H7 (cell line): Measurements from ENCODE around the gene MBD6. TPM values are rescaled to one million over a fixed set of nuclear protein-coding genes. Genes with fewer than 3 reads are reported as not detected.
"Not testable (repeated sequence)": the region's sequence is repeated elsewhere in the genome, so short reads cannot be mapped to it uniquely, and the experiment has no call there.

ENCODE experiments used
- DNase-seq: peaks from one replicate; pipeline ENCODE4 v3.0.0; 2012
- H3K27me3 ChIP-seq: 2 replicates; pipeline ENCODE4 v1.6.0; 2011; ENCODE audit warnings: mild to moderate bottlenecking, low read length; ENCODE audit not compliant: control insufficient read depth, insufficient read depth
- H3K36me3 ChIP-seq: replicated peaks from 2 replicates; pipeline ENCODE4 v1.5.1; 2011; ENCODE audit warnings: low read length; ENCODE audit not compliant: control insufficient read depth, insufficient read depth
- H3K4me3 ChIP-seq: 2 replicates; pipeline ENCODE4 v1.5.1; 2011; ENCODE audit warnings: low read depth, mild to moderate bottlenecking, control low read depth, low read length, moderate library complexity; ENCODE audit not compliant: insufficient read depth
- total RNA-seq: library from RNA; depleted of rRNA; stranded (reverse); fragments of >200 nt; shearing (Covaris generic); gene quantifications from 2 replicates; pipeline ENCODE4 v1.2.3, GENCODE V29; 2014

The MBD6 gene
- total RNA-seq, 1 experiment from 2014 or later: 3.8 TPM

DNA sequence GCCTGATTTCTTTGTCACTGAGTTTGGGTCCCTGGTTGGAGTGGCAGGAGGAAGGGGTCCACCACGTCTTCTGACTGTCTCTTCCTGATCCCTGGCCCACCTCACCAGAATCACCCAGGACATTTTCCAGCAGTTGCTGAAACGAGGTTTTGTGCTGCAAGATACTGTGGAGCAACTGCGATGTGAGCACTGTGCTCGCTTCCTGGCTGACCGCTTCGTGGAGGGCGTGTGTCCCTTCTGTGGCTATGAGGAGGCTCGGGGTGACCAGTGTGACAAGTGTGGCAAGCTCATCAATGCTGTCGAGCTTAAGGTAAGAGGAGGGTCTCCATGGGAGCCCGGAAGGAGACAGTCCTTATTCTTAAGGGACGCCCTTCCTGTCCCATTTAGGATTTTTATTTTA, 22.4 kb upstream of the MBD6 start:
- Histone ChIP-seq H3K27me3 (no peaks in the 10 kb centered on the region), H3K4me3 (no peak overlapping the region), H3K36me3 (peaks cover 60% of the 10 kb centered on the region)
- DNase-seq: no peak

DNA sequence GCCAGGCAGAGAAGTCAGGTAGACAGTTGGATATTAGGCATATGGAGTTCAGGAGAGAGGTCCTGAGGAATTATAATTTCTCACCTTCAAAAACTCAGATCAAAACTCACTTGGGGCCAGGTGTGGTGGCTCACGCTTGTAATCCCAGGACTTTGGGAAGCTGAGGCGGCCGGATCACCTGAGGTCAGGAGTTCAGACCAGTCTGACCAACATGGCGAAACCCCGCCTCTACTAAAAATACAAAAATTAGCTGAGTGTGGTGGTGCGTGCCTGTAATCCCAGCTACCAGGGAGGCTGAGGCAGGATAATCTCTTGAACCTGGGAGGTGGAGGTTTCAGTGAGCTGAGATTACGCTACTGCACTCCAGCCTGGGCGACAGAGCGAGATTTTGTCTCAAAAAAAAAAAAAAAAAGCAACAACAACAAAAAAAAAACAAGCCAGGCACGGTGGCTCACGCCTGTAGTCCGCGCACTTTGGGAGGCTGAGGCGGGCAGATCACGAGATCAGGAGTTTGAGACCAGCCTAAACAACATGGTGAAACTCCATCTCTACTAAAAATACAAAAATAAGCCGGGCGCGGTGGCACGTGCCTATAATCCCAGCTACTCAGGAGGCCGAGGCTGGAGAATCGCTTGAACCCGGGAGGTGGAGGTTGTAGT, 20.2 kb upstream of the MBD6 start:
- not testable (repeated sequence) for H3K4me3 ChIP-seq, H3K27me3 ChIP-seq, DNase-seq
- peaks cover 65% of the 10 kb centered on the region for H3K36me3 ChIP-seq

DNA sequence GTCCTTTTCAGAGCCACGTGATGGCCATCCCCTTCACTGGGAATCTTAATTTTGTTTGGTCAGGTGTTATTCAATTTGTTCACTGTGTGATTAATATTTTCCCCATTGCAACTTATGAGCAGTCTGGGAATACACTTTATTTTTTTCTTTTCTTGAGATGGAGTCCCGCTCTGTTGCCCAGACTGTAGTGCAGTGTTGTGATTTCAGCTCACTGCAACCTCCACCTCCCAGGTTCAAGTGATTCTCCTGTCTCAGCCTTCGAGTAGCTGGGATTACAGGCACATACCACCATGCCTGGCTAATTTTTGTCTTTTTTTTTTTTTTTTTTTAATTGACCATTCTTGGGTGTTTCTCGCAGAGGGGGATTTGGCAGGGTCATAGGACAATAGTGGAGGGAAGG, 16.1 kb upstream of the MBD6 start:
- not testable (repeated sequence) for H3K4me3 ChIP-seq, H3K27me3 ChIP-seq, DNase-seq
- H3K36me3 ChIP-seq: peaks cover 47% of the 10 kb centered on the region

DNA sequence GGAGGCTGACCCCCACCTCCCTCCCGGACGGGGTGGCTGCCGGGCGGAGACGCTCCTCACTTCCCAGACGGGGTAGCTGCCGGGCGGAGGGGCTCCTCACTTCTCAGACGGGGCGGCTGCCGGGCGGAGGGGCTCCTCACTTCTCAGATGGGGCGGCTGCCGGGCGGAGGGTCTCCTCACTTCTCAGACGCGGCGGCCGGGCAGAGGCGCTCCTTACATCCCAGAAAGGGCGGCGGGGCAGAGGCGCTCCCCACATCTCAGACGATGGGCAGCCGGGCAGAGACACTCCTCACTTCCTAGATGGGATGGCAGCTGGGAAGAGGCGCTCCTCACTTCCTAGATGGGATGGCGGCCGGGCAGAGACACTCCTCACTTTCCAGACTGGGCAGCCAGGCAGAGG, 14.8 kb upstream of the MBD6 start:
- not testable (repeated sequence) for DNase-seq, H3K27me3 ChIP-seq, H3K4me3 ChIP-seq
- H3K36me3 ChIP-seq: peaks cover 55% of the 10 kb centered on the region

DNA sequence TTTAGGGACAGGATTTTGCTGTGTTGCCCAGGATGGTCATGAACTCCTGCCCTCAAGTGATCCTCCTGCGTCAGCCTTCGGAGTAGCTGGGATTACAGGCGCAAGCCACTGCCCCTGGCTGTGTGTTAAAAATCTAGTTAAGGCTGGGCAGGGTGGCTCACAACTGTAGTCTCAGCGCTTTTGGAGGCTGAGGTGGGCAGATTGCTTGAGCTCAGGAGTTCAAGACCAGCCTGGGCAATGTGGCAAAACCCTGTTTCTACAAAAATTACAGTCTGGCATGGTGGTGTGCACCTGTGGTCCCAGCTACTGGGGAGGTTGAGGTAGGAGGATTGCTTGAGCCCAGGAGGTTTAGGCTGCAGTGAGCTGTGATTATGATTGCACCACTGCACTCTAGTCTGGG, 11.5 kb upstream of the MBD6 start:
- peaks cover 53% of the 10 kb centered on the region for H3K36me3 ChIP-seq
- no peak overlapping the region for H3K4me3 ChIP-seq
- DNase-seq: no peak

DNA sequence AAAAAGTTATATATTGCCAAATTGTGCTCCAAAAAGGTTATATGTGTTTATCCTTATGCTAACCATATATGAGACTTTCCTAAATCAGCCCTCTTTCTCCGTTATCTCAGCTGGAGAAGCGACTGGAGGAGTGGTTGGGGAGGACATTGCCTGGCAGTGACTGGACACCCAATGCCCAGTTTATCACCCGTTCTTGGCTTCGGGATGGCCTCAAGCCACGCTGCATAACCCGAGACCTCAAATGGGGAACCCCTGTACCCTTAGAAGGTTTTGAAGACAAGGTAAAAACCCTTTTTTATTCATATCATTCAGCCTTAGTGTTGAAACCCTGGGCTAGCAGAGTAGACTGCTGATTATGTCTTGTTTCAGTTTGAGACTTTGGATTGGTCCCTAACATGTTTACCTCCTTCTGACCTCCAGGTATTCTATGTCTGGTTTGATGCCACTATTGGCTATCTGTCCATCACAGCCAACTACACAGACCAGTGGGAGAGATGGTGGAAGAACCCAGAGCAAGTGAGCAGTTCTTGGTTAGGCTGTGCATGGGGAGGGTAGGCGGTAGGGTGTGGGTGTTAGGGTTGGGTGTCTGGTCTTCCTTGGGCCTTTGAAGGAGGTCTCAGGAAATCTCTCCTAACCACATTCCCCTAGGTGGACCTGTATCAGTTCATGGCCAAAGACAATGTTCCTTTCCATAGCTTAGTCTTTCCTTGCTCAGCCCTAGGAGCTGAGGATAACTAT, 10.9 kb upstream of the MBD6 start:
- no peak for DNase-seq
- Histone ChIP-seq H3K36me3 (peaks cover 54% of the 10 kb centered on the region), H3K4me3 (no peak overlapping the region), H3K27me3 (no peaks in the 10 kb centered on the region)

More for the DNA sequence above, 11.5 kb upstream of the MBD6 start:
- H3K27me3 ChIP-seq: no peaks in the 10 kb centered on the region

DNA sequence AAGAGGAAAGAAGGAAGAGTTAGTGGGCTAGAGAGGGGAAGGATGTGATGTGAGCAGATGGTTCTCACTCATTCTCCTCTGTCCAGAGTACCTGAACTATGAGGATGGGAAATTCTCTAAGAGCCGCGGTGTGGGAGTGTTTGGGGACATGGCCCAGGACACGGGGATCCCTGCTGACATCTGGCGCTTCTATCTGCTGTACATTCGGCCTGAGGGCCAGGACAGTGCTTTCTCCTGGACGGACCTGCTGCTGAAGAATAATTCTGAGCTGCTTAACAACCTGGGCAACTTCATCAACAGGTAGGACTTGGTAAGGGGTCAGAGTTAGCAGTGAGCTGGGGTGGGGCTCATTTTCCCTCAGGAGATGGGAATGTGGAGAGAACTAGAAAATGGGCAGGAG, 10.0 kb upstream of the MBD6 start:
- Histone ChIP-seq H3K4me3 (no peak overlapping the region), H3K36me3 (peaks cover 60% of the 10 kb centered on the region), H3K27me3 (no peaks in the 10 kb centered on the region)
- no peak for DNase-seq

DNA sequence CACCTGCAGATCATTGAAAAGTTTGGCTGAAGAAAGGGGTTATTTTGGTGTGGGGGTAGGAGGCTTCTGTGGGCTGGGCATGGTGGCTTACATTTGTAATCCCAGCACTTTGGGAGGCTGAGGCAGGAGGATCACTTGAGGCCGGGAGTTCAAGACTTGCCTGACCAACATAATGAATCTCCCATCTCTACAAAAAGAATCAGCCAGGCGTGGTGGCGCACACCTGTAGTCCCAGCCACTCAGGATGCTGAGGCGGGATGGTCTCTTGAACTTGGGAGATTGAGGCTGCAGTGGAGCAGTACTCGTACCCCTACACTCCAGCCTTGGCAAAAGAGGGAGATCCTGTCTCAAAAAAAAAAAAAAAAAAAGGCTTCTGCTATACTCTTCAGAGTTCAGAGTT, 9.4 kb upstream of the MBD6 start:
- Histone ChIP-seq H3K4me3 (no peak overlapping the region), H3K27me3 (no peaks in the 10 kb centered on the region), H3K36me3 (peaks cover 64% of the 10 kb centered on the region)
- no peak for DNase-seq

DNA sequence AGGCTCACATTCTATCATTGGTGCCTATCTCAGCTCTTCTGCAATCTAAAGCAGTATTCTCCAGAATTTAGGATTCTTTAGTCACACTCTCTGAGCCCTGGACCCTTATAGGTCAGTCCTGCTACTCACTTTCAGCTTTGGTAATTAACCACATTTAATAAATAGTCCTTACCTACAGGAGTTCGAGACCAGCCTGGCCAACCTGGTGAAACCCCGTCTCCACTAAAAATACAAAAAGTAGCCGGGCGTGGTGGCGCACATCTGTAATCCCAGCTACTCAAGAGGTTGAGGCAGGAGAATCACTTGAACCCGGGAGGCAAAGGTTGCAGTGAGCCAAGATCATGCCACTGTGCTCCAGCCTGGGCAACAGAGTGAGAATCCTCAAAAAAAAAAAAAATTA, 8.9 kb upstream of the MBD6 start:
- peaks cover 66% of the 10 kb centered on the region for H3K36me3 ChIP-seq

DNA sequence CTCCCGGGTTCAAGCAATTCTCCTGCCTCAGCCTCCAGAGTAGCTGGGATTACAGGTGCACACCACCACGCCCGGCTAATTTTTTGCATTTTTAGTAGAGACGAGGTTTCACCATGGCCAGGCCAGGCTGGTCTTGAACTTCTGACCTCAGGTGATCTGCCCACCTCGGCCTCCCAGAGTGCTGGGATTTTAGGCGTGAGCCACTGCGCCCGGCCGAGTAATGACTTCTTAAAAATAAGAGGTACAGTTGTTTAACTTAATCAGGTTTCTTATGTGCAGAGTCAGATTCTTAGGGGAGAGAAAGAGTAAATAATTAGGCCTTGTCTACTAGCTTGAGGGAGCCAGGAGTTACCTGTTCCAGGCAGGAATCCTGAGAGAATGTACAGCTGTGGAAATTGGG, 8.4 kb upstream of the MBD6 start:
- DNase-seq, H3K27me3 ChIP-seq, H3K4me3 ChIP-seq: not testable (repeated sequence)
- peaks cover 65% of the 10 kb centered on the region for H3K36me3 ChIP-seq

More for the DNA sequence above, 8.9 kb upstream of the MBD6 start:
- H3K4me3 ChIP-seq, H3K27me3 ChIP-seq, DNase-seq: not testable (repeated sequence)

DNA sequence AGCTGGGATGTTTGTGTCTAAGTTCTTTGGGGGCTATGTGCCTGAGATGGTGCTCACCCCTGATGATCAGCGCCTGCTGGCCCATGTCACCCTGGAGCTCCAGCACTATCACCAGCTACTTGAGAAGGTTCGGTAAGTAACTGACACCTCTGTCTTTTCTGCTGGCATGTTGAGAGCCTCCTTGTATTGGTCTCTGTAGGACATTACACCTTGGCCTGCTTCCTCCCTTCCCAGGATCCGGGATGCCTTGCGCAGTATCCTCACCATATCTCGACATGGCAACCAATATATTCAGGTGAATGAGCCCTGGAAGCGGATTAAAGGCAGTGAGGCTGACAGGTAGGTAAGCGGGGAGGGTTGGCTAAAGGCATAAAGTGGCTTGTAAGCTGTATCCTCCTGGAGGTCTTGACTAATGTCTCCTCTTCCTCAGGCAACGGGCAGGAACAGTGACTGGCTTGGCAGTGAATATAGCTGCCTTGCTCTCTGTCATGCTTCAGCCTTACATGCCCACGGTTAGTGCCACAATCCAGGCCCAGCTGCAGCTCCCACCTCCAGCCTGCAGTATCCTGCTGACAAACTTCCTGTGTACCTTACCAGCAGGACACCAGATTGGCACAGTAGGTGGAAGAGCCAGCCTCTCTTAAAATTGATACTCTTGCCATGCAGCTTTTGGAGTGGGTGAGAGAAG, 7.8 kb upstream of the MBD6 start:
- Histone ChIP-seq H3K36me3 (peaks cover 65% of the 10 kb centered on the region), H3K4me3 (no peak overlapping the region), H3K27me3 (no peaks in the 10 kb centered on the region)
- no peak for DNase-seq

DNA sequence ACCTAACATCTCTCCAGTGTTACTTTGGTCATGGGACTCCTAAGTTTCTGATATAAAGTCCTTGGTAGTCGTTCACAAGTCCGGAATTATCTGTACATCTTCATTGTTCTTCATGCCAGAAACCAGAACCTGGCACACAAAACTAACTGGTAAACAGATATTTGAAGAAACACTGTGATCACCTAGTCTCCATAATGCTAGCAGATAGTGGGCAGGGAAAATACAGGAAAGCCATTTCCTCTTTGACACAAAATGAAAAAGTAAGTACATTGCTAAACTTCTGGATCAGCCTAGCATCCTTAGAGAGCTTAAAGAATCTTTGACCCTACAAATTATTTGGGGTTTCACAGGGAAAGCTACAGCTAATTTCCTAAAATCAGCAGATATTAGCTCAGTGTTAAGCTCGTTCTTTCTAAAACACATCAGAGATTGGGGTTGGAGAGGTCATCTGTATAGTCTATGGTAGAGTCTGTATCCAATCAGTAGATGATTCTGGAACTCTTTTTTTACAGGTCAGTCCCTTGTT, 7.2 kb upstream of the MBD6 start:
- no peak overlapping the region for H3K4me3 ChIP-seq
- DNase-seq: no peak

DNA sequence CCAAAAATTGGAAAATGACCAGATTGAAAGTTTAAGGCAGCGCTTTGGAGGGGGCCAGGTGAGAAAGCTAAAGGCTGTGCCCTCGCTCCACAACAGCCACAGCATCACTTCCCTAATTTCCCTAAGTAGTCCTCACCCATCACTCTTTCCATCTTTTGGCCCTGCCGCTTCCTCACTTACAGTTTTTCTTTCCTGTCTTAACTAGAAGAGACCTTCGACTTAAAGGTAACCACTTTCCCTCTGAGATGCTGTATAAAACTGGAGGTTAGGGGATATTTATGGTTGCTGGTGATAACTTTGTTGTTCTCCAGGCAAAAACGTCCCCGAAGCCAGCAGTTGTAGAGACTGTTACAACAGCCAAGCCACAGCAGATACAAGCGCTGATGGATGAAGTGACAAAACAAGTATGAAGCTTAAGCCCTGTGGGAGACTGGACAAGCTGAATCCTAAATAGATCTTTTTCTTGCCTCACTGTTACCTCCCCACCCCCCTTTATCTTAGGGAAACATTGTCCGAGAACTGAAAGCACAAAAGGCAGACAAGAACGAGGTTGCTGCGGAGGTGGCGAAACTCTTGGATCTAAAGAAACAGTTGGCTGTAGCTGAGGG, 6.6 kb upstream of the MBD6 start:
- H3K4me3 ChIP-seq: no peak overlapping the region
- no peaks in the 10 kb centered on the region for H3K27me3 ChIP-seq
- DNase-seq: no peak
- H3K36me3 ChIP-seq: peaks cover 60% of the 10 kb centered on the region

More for the DNA sequence above, 7.2 kb upstream of the MBD6 start:
- H3K27me3 ChIP-seq: no peaks in the 10 kb centered on the region
- H3K36me3 ChIP-seq: peaks cover 61% of the 10 kb centered on the region

DNA sequence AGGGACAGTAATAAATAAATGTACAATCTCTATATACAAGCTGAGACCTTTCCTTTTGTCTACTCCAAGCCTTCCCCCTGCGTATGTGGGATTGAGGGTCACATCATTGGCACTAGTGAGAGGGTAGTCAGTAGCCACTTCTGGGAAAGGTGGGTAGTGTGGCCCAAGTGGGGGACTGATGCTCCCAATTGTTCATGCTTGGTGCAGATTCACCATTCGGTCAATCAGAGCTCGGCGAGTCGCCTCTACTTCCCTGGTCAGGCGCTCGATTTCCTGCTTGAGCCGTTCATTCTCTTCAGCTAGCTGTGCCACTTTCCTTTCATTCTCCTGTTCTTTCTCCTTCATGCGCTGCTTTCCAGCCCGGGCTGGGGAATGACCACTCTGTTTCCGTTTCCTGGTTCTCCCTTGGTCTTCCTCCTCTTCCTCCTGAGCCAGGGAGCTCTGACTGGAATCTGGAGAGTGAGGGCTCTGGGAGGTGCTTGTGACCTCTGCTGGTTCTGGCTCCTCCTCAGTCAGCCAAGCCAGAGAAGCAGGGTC, 5.9 kb upstream of the MBD6 start:
- H3K36me3 ChIP-seq: peaks cover 54% of the 10 kb centered on the region
- H3K27me3 ChIP-seq: no peaks in the 10 kb centered on the region
- H3K4me3 ChIP-seq: no peak overlapping the region
- no peak for DNase-seq
